ENCODE data around the gene PDGFB.

Gene PDGFB

GRCh38 chr22:39253435-39254070 lies 8.8 kb upstream of the PDGFB start:
- DNase-seq = peak in 1 of 2 donors; percentile 51

GRCh38 chr22:39252461-39253434 lies 8.0 kb upstream of the PDGFB start:
- no peak for DNase-seq

- no peak for DNase-seq
Measured at GRCh38 chr22:39251762-39252460, 7.1 kb upstream of the PDGFB start.

- DNase-seq = no peak
Measured at GRCh38 chr22:39250838-39251237, 6.1 kb upstream of the PDGFB start.

GRCh38 chr22:39250131-39250530 lies 5.3 kb upstream of the PDGFB start:
- no peak for DNase-seq

- no peak for DNase-seq
Measured at GRCh38 chr22:39249086-39249704, 4.4 kb upstream of the PDGFB start.

- no peak for DNase-seq
Measured at GRCh38 chr22:39248254-39248653, 3.5 kb upstream of the PDGFB start.

GRCh38 chr22:39247361-39247760 lies 2.6 kb upstream of the PDGFB start:
- DNase-seq = no peak

GRCh38 chr22:39246690-39247332 lies 2.0 kb upstream of the PDGFB start:
- no peak for DNase-seq

- DNase-seq = no peak
Measured at GRCh38 chr22:39246217-39246616, 1.4 kb upstream of the PDGFB start.

GRCh38 chr22:39245130-39246039 lies 603 bp upstream of the PDGFB start:
- DNase-seq = peak in 1 of 2 donors; percentile 47

- no peak for DNase-seq
Measured at GRCh38 chr22:39244136-39244495, 666 bp downstream of the PDGFB start.

- no peak for DNase-seq
Measured at GRCh38 chr22:39243439-39244135, 1.2 kb downstream of the PDGFB start.

- no peak for DNase-seq
Measured at GRCh38 chr22:39242595-39243438, 2.0 kb downstream of the PDGFB start.

GRCh38 chr22:39241794-39242594 lies 2.8 kb downstream of the PDGFB start:
- no peak for DNase-seq

GRCh38 chr22:39240831-39241793 lies 3.7 kb downstream of the PDGFB start:
- DNase-seq = peak in 1 of 2 donors; percentile 35
